GM21390 (cell line): ENCODE data around the gene ZNF526.

Source experiments
- ATAC-seq: cut with Tn5 transposase; IDR thresholded peaks from one replicate; pipeline ENCODE4 v1.9.1; 2021; ENCODE audit not compliant: unreplicated experiment

ZNF526 gene

GRCh38 chr19:42246143-42246921 lies 26.2 kb downstream of the ZNF526 start:
- no peak for ATAC-seq

GRCh38 chr19:42246922-42247639 lies 27.0 kb downstream of the ZNF526 start:
- ATAC-seq, result no peak

GRCh38 chr19:42247640-42248199 lies 27.6 kb downstream of the ZNF526 start:
- no peak for ATAC-seq

GRCh38 chr19:42248270-42249148 lies 28.4 kb downstream of the ZNF526 start:
- no peak for ATAC-seq

- ATAC-seq, result no peak
Observed at GRCh38 chr19:42249149-42249750, 29.1 kb downstream of the ZNF526 start.

- no peak for ATAC-seq
Observed at GRCh38 chr19:42249769-42250168, 29.7 kb downstream of the ZNF526 start.

- ATAC-seq, result no peak
Observed at GRCh38 chr19:42250183-42250665, 30.1 kb downstream of the ZNF526 start.

- no peak for ATAC-seq
Observed at GRCh38 chr19:42250666-42251531, 30.8 kb downstream of the ZNF526 start.

GRCh38 chr19:42251572-42252358 lies 31.7 kb downstream of the ZNF526 start:
- ATAC-seq, result no peak

- no peak for ATAC-seq
Observed at GRCh38 chr19:42252365-42253244, 32.5 kb downstream of the ZNF526 start.

- ATAC-seq, result no peak
Observed at GRCh38 chr19:42253245-42254088, 33.4 kb downstream of the ZNF526 start.

- no peak for ATAC-seq
Observed at GRCh38 chr19:42254089-42254849, 34.2 kb downstream of the ZNF526 start.

GRCh38 chr19:42254850-42255765 lies 35.0 kb downstream of the ZNF526 start, which contains the start of gene ERF:
Gene ERF, minus strand, starts transcription at chr19:42255128. Its CDS starts 129 bp downstream, at chr19:42254999.
- peak; percentile 60 for ATAC-seq

GRCh38 chr19:42255766-42256745 lies 35.9 kb downstream of the ZNF526 start:
- no peak for ATAC-seq
